HCT116 (cell line): ENCODE results near the gene DCAF15. TPM values are rescaled to one million over a fixed set of nuclear protein-coding genes. Genes with fewer than 3 reads are reported as not detected.

Source experiments
- ATAC-seq: fragments of 200-7000 bp; cut with Tn5 transposase; 2 replicates; pipeline ENCODE4 v1.9.1; 2020; ENCODE audit warnings: mild to moderate bottlenecking, moderate library complexity
- BruUV-seq: library from RNA; stranded (reverse); fragments of 400-500 nt; replicated peaks from 2 replicates; lab custom pipeline; 2021; lab: Mats Ljungman, UMichigan
- CTCF ChIA-PET: fragments of 300-600 bp; sonication (Branson Sonifier 250); formaldehyde crosslinking; loops from one replicate; lab custom pipeline; 2021; ENCODE audit warnings: antibody characterized with exemption; lab: Charles Lee
- POLR2A ChIA-PET: fragments of 300-600, 350-600 bp; sonication (Branson Sonifier 250); formaldehyde crosslinking; loops from one replicate; lab custom pipeline; 2021; ENCODE audit warnings: antibody characterized with exemption; lab: Charles Lee
- RAD21 ChIA-PET, 2 experiments: fragments of 300-600 bp; sonication (Branson Sonifier 250); formaldehyde crosslinking; loops; one replicate each; lab custom pipeline; 2023; ENCODE audit warnings: low total read pairs in 2 of 2; ENCODE audit not compliant: uncharacterized antibody in 2 of 2, unreplicated experiment in 2 of 2, low non-redundant PET in 1 of 2; lab: Charles Lee
- DNase-seq: peaks from one replicate; pipeline ENCODE4 v3.0.0-alpha.2; 2010; ENCODE audit warnings: low read depth, low spot score
- H2AFZ ChIP-seq: fragments of 200-600 bp; shearing (Covaris generic), sonication (generic); 2 replicates; pipeline ENCODE4 v1.6.1; 2017; ENCODE audit warnings: low read depth, mixed run types, mixed read lengths, antibody characterized with exemption, low read length; ENCODE audit not compliant: poor library complexity, severe bottlenecking
- H3K27ac ChIP-seq: 2 replicates; pipeline ENCODE4 v1.5.1; 2012; ENCODE audit warnings: low read depth, low read length
- H3K27me3 ChIP-seq: fragments of 200-600 bp; sonication (generic); 2 replicates; pipeline ENCODE4 v1.6.1; 2016; ENCODE audit warnings: mixed run types, low read length, mixed read lengths; ENCODE audit not compliant: insufficient read depth
- H3K36me3 ChIP-seq, 2 experiments: fragments of 200-500 bp in 1 of 2; fragments of 200-600 bp in 1 of 2; sonication (Bioruptor generic) in 1 of 2; sonication (generic) in 1 of 2; 2 replicates each; pipeline versions ENCODE4 v1.5.1 to v1.6.1; 2014 to 2016; ENCODE audit warnings: low read length in 2 of 2, inconsistent platforms in 1 of 2, mixed read lengths in 1 of 2, mixed run types in 1 of 2; ENCODE audit not compliant: insufficient read depth in 2 of 2, control insufficient read depth in 1 of 2
- H3K4me1 ChIP-seq, 2 experiments: fragments of 200-600 bp in 1 of 2; sonication (generic) in 1 of 2; 2 replicates each; pipeline versions ENCODE4 v1.5.1 to v1.6.1; 2012 to 2017; ENCODE audit warnings: low read length in 2 of 2, inconsistent platforms in 1 of 2, mild to moderate bottlenecking in 1 of 2, mixed read lengths in 1 of 2, mixed run types in 1 of 2, moderate library complexity in 1 of 2; ENCODE audit not compliant: insufficient read depth in 2 of 2, control insufficient read depth in 1 of 2
- H3K4me2 ChIP-seq: fragments of 200-600 bp; sonication (generic); 2 replicates; pipeline ENCODE4 v1.6.1; 2017; ENCODE audit warnings: mixed run types, low read length, mixed read lengths
- H3K4me3 ChIP-seq, 2 experiments: fragments of 200-600 bp in 1 of 2; sonication (generic) in 1 of 2; replicated peaks in 1 of 2; 2 replicates each; pipeline ENCODE4 v1.5.1; 2011 to 2016; ENCODE audit warnings: low read length in 2 of 2, control low read depth in 1 of 2, low read depth in 1 of 2, mild to moderate bottlenecking in 1 of 2, mixed read lengths in 1 of 2, mixed run types in 1 of 2
- H3K79me2 ChIP-seq: fragments of 200-600 bp; sonication (generic); 2 replicates; pipeline ENCODE4 v1.6.1; 2017; ENCODE audit warnings: mild to moderate bottlenecking, mixed run types, low read length, moderate library complexity, mixed read lengths; ENCODE audit not compliant: insufficient read depth
- H3K9ac ChIP-seq: fragments of 200-600 bp; sonication (generic); 2 replicates; pipeline ENCODE4 v1.6.1; 2016; ENCODE audit warnings: low read length, mixed read lengths
- H3K9me2 ChIP-seq: fragments of 200-600 bp; sonication (generic), shearing (Covaris generic); 2 replicates; pipeline ENCODE4 v1.6.1; 2017; ENCODE audit warnings: mixed run types, mild to moderate bottlenecking, moderate library complexity; ENCODE audit not compliant: insufficient read depth
- H3K9me3 ChIP-seq, 2 experiments: fragments of 200-500 bp in 1 of 2; fragments of 200-600 bp in 1 of 2; sonication (Bioruptor generic) in 1 of 2; sonication (generic) in 1 of 2; 2 replicates each; pipeline ENCODE4 v1.6.1; 2014 to 2017; ENCODE audit warnings: low read length in 2 of 2, mixed read lengths in 2 of 2, inconsistent platforms in 1 of 2, low read depth in 1 of 2, mild to moderate bottlenecking in 1 of 2, mixed run types in 1 of 2, moderate library complexity in 1 of 2; ENCODE audit not compliant: control insufficient read depth in 1 of 2, insufficient read depth in 1 of 2
- H4K20me1 ChIP-seq: fragments of 200-600 bp; sonication (generic), shearing (Covaris generic); 2 replicates; pipeline ENCODE4 v1.6.1; 2017; ENCODE audit warnings: mixed run types, mild to moderate bottlenecking, moderate library complexity; ENCODE audit not compliant: insufficient read depth
- CBX3 ChIP-seq: IDR thresholded peaks from 2 replicates; pipeline ENCODE4 v1.6.1; 2012; ENCODE audit warnings: low read depth
- CEBPB ChIP-seq: IDR thresholded peaks from 2 replicates; pipeline ENCODE4 v1.6.1; 2012; ENCODE audit warnings: low read depth
- EGR1 ChIP-seq: IDR thresholded peaks from 2 replicates; pipeline ENCODE4 v1.6.1; 2012; ENCODE audit warnings: low read depth
- ELF1 ChIP-seq: IDR thresholded peaks from 2 replicates; pipeline ENCODE4 v1.6.1; 2012; ENCODE audit warnings: low read depth, borderline replicate concordance
- EZH2 ChIP-seq: fragments of 200-600 bp; sonication (generic); IDR thresholded peaks from 2 replicates; pipeline ENCODE4 v1.6.1; 2017; ENCODE audit warnings: antibody characterized with exemption, mixed run types
- EZH2phosphoT487 ChIP-seq: fragments of 200-600 bp; IDR thresholded peaks from 2 replicates; pipeline ENCODE4 v1.6.1; 2018; ENCODE audit warnings: antibody characterized with exemption, borderline replicate concordance
- FOSL1 ChIP-seq: IDR thresholded peaks from 2 replicates; pipeline ENCODE4 v1.6.1; 2012; ENCODE audit warnings: low read depth
- JUND ChIP-seq: IDR thresholded peaks from 2 replicates; pipeline ENCODE4 v1.6.1; 2012
- POLR2A ChIP-seq: IDR thresholded peaks from 2 replicates; pipeline ENCODE4 v1.7.0; 2011; ENCODE audit warnings: borderline replicate concordance; ENCODE audit not compliant: insufficient read depth, insufficient read length; ENCODE audit errors: extremely low read depth
- POLR2AphosphoS5 ChIP-seq: IDR thresholded peaks from 2 replicates; pipeline ENCODE4 v1.6.1; 2011; ENCODE audit warnings: mild to moderate bottlenecking, low read depth, low read length, moderate library complexity
- RAD21 ChIP-seq: IDR thresholded peaks from 2 replicates; pipeline ENCODE4 v1.6.1; 2012; ENCODE audit warnings: low read depth, mild to moderate bottlenecking
- SIN3A ChIP-seq: IDR thresholded peaks from 2 replicates; pipeline ENCODE4 v1.6.1; 2012; ENCODE audit warnings: low read depth
- SP1 ChIP-seq: IDR thresholded peaks from 2 replicates; pipeline ENCODE4 v1.6.1; 2012; ENCODE audit warnings: low read depth
- SRF ChIP-seq: IDR thresholded peaks from 2 replicates; pipeline ENCODE4 v1.6.1; 2012; ENCODE audit warnings: low read depth
- TCF7L2 ChIP-seq: IDR thresholded peaks from 2 replicates; pipeline ENCODE4 v1.7.0; 2011; ENCODE audit warnings: borderline replicate concordance, inconsistent platforms; ENCODE audit not compliant: insufficient read depth, insufficient read length; ENCODE audit errors: extremely low read depth
- ZFX ChIP-seq: fragments of 450-650 bp; IDR thresholded peaks from 2 replicates; pipeline ENCODE4 v1.6.1; 2017
- intact Hi-C: fragments of 100-400 bp; cut with micrococcal nuclease; formaldehyde crosslinking; loops from 2 replicates; pipeline ENCODE4 v1.10.0; 2022
- total RNA-seq: library from RNA; stranded (reverse); gene quantifications from one replicate; pipeline ENCODE4 v1.2.1, GENCODE V29; 2021; ENCODE audit not compliant: unreplicated experiment
- TF ChIP-seq, protein P1 (sequence below): IDR thresholded peaks from 2 replicates; pipeline ENCODE4 v1.6.1; 2012
- TF ChIP-seq, protein P2 (sequence below): IDR thresholded peaks from 2 replicates; pipeline ENCODE4 v1.6.1; 2011; ENCODE audit warnings: mild to moderate bottlenecking, low read length, moderate library complexity; ENCODE audit not compliant: insufficient replicate concordance; ENCODE audit errors: extremely low read depth
- TF ChIP-seq, protein P3 (sequence below), 3 experiments: fragments of 200-600 bp in 1 of 3; sonication (generic) in 1 of 3; IDR thresholded peaks in 2 of 3; conservative IDR thresholded peaks in 1 of 3; 2 replicates each; pipeline ENCODE4 v1.5.1; 2012 to 2017; ENCODE audit warnings: low read depth in 2 of 3, low read length in 2 of 3, antibody characterized with exemption in 1 of 3, borderline replicate concordance in 1 of 3, control low read depth in 1 of 3, mild to moderate bottlenecking in 1 of 3, mixed read lengths in 1 of 3, mixed run types in 1 of 3, moderate library complexity in 1 of 3; ENCODE audit not compliant: insufficient read depth in 1 of 3
- TF ChIP-seq, protein P4 (sequence below): IDR thresholded peaks from 2 replicates; pipeline ENCODE4 v1.6.1; 2012; ENCODE audit warnings: low read depth

The DCAF15 gene
- total RNA-seq, 1 experiment from 2014 or later, result 46.2 TPM

DNA sequence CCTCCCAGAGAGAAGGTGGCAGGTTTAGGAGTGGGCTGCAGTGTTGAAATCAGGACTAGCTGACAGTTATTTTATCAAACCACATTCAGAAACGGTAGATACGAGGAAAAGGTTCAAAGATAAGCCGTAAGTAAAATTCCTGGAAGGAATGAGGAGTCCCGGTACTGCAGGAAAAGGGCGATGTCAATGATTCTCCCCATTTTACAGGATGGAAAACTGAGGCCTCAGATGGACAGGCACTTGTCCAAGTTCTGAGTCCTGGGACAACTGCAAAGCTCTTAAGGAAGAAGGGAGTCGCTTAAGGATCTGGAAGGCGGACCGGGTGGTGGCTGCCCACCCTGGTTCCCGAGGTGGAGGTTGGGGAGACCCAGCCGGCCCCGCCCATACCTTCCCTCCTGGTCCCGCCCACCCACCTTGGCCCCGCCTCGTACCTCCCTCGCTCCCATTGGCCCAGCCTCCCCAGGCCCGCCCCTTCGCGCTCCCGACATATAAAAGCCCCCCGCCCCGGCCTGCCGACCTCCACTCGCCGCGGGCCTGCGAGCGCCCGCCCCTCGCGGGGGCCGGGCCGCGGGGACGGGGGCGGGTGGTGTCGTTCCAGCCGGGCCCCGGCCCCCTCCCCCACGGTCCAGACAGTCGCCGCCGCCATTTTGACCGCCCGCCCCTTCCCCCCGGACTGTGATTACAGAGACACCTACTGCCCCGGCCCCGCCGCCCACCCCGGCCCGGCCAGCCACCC, 53.2 kb downstream of the DCAF15 start:
- intact Hi-C loops, result loop anchor here (2.0 kb wide), 1 partner anchor 53 kb away; the partner anchor contains the start of gene DCAF15
- DNase-seq, result peak; percentile 65
- Histone ChIP-seq H3K9me3 (no peaks in the 10 kb centered on the region), H3K27ac (peak overlapping the region; percentile 79), H3K79me2 (peaks cover 3% of the 10 kb centered on the region; the same call in 1 of the 2 replicates), H3K9ac (peak overlapping the region; percentile 91), H4K20me1 (no peaks in the 10 kb centered on the region), H3K9me2 (no peaks in the 10 kb centered on the region), H3K4me3 (peak overlapping the region; percentile 70 to 76), H3K36me3 (no peaks in the 10 kb centered on the region), H3K4me2 (peak overlapping the region; percentile 97), H2AFZ (no peak overlapping the region), H3K27me3 (no peaks in the 10 kb centered on the region), H3K4me1 (peaks cover 5 to 26% of the 10 kb centered on the region in 2 experiments; a peak in 3 of 4 replicates)
- ChIA-PET RAD21 (no interaction called here), POLR2A (interaction anchor here (1.0 to 1.1 kb wide), 3 partner anchors 11 to 67 kb away, joined by 3 to 10 read pairs (median 3); partner anchors contain the start of genes IL27RA and MISP3), CTCF (interaction anchor here (0.9 to 1.4 kb wide), 3 partner anchors 27 to 109 kb away, joined by 3 to 8 read pairs (median 3); partner anchors contain the start of gene IL27RA)
- TSS peak; percentile 65 for BruUV-seq
- peak; percentile 67 for ATAC-seq
- TF ChIP-seq, protein P1, sequence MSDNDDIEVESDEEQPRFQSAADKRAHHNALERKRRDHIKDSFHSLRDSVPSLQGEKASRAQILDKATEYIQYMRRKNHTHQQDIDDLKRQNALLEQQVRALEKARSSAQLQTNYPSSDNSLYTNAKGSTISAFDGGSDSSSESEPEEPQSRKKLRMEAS, result no peak
- TF ChIP-seq ELF1 (no peak), RAD21 (no peak), CBX3 (peak; percentile 90), ZFX (no peak), EGR1 (peak; percentile 27; the same call in 1 of the 2 replicates), POLR2AphosphoS5 (peak; percentile 75), JUND (no peak), SRF (no peak), POLR2A (no peak), CEBPB (no peak), EZH2 (no peak), SP1 (peak; percentile 40; the same call in 1 of the 2 replicates), SIN3A (no peak), FOSL1 (no peak), TCF7L2 (no peak), EZH2phosphoT487 (no peak)
- TF ChIP-seq, protein P2, sequence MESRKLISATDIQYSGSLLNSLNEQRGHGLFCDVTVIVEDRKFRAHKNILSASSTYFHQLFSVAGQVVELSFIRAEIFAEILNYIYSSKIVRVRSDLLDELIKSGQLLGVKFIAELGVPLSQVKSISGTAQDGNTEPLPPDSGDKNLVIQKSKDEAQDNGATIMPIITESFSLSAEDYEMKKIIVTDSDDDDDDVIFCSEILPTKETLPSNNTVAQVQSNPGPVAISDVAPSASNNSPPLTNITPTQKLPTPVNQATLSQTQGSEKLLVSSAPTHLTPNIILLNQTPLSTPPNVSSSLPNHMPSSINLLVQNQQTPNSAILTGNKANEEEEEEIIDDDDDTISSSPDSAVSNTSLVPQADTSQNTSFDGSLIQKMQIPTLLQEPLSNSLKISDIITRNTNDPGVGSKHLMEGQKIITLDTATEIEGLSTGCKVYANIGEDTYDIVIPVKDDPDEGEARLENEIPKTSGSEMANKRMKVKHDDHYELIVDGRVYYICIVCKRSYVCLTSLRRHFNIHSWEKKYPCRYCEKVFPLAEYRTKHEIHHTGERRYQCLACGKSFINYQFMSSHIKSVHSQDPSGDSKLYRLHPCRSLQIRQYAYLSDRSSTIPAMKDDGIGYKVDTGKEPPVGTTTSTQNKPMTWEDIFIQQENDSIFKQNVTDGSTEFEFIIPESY, result no peak
- TF ChIP-seq, protein P3, sequence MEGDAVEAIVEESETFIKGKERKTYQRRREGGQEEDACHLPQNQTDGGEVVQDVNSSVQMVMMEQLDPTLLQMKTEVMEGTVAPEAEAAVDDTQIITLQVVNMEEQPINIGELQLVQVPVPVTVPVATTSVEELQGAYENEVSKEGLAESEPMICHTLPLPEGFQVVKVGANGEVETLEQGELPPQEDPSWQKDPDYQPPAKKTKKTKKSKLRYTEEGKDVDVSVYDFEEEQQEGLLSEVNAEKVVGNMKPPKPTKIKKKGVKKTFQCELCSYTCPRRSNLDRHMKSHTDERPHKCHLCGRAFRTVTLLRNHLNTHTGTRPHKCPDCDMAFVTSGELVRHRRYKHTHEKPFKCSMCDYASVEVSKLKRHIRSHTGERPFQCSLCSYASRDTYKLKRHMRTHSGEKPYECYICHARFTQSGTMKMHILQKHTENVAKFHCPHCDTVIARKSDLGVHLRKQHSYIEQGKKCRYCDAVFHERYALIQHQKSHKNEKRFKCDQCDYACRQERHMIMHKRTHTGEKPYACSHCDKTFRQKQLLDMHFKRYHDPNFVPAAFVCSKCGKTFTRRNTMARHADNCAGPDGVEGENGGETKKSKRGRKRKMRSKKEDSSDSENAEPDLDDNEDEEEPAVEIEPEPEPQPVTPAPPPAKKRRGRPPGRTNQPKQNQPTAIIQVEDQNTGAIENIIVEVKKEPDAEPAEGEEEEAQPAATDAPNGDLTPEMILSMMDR (IDR thresholded peaks at IDR 0.05 in 2 of 3, conservative IDR thresholded peaks at IDR 0.05 in 1 of 3; ENCODE audit: borderline replicate concordance in 1 of 3, insufficient read depth in 1 of 3, low read depth in 2 of 3, low read length in 2 of 3), result no peak
- TF ChIP-seq, protein P4, sequence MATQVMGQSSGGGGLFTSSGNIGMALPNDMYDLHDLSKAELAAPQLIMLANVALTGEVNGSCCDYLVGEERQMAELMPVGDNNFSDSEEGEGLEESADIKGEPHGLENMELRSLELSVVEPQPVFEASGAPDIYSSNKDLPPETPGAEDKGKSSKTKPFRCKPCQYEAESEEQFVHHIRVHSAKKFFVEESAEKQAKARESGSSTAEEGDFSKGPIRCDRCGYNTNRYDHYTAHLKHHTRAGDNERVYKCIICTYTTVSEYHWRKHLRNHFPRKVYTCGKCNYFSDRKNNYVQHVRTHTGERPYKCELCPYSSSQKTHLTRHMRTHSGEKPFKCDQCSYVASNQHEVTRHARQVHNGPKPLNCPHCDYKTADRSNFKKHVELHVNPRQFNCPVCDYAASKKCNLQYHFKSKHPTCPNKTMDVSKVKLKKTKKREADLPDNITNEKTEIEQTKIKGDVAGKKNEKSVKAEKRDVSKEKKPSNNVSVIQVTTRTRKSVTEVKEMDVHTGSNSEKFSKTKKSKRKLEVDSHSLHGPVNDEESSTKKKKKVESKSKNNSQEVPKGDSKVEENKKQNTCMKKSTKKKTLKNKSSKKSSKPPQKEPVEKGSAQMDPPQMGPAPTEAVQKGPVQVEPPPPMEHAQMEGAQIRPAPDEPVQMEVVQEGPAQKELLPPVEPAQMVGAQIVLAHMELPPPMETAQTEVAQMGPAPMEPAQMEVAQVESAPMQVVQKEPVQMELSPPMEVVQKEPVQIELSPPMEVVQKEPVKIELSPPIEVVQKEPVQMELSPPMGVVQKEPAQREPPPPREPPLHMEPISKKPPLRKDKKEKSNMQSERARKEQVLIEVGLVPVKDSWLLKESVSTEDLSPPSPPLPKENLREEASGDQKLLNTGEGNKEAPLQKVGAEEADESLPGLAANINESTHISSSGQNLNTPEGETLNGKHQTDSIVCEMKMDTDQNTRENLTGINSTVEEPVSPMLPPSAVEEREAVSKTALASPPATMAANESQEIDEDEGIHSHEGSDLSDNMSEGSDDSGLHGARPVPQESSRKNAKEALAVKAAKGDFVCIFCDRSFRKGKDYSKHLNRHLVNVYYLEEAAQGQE, result no peak
